Measurements from ENCODE around the gene TRAM2. TPM values are rescaled to one million over a fixed set of nuclear protein-coding genes. Genes with fewer than 3 reads are reported as not detected.

Gene TRAM2
- total RNA-seq, 1 donor, result 196 TPM

- no peak for TF ChIP-seq CTCF (IDR thresholded peaks at IDR 0.05; ENCODE audit: insufficient read depth, low read depth, low read length)
- no peak for DNase-seq (ENCODE audit: low read depth)
- H3K4me3 ChIP-seq (ENCODE audit: low read depth, low read length), result no peak overlapping the region
These were observed 77.1 kb downstream of the TRAM2 start for GRCh38 chr6:52499681-52500236.

DNA sequence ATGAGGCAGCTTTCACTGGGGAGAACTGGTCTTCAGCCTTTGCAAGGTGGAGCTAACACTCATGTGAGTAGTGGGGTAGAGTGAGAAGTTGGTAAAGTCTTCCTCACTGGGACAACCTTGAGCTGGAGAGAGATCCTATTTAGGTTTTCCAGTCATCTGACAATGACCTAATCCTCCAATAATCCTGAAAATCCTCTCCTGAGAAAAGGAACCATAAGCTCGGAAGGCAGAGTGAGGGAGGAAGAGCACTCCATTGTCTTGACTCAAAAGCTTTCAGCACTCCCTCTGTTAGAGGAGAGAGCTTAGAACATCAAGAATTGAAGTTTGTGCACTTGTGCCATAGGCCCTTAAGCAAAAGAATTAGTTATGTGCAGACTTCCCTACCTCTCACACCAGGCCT is 77.8 kb downstream of the TRAM2 start:
- H3K4me3 ChIP-seq (ENCODE audit: low read depth, low read length), result no peak overlapping the region
- TF ChIP-seq CTCF (IDR thresholded peaks at IDR 0.05; ENCODE audit: insufficient read depth, low read depth, low read length), result no peak
- DNase-seq (ENCODE audit: low read depth), result peak; percentile 71

GRCh38 chr6:52498538-52499017 is 78.3 kb downstream of the TRAM2 start:
- no peak for DNase-seq (ENCODE audit: low read depth)
- H3K4me3 ChIP-seq (ENCODE audit: low read depth, low read length), result no peak overlapping the region
- TF ChIP-seq CTCF (IDR thresholded peaks at IDR 0.05; ENCODE audit: insufficient read depth, low read depth, low read length), result no peak

DNA sequence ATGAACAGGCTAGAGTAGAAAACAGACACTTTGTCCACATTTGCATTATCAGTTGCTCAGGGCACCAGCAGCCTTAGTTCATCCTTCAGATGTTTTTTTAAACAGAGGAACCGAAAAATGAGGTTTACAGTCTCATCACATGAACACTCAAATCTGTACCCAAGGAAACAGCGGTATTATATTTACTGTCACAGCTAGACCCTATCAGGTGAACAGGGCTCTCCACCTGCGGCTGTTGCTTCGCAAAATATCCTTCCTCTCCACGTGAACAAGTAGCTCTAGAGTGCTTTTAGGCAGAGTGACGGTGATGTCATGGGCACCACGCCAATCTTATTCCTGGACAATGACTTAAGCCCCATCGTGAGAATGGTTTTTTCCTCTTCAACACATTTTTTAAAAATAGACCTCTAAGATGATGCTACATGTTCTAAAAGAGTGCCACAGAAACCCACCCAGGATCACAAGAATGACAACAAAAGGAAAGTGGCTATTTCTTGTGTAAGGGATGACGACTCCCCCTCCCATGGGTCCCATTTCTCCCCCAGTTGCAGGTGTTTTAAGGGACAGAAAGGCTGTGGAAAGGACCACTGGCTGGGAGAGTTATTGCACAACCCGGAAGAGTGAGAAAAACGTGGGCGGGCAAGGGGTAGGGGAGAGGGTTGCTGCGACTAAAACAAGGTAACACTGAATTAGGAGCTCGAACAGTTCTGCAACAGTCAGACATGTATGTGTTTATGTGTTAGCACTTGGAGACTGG is 79.0 kb downstream of the TRAM2 start:
- H3K4me3 ChIP-seq (ENCODE audit: low read depth, low read length), result no peak overlapping the region
- DNase-seq (ENCODE audit: low read depth), result no peak
- TF ChIP-seq CTCF (IDR thresholded peaks at IDR 0.05; ENCODE audit: insufficient read depth, low read depth, low read length), result no peak

- no peak overlapping the region for H3K4me3 ChIP-seq (ENCODE audit: low read depth, low read length)
- DNase-seq (ENCODE audit: low read depth), result no peak
- TF ChIP-seq CTCF (IDR thresholded peaks at IDR 0.05; ENCODE audit: insufficient read depth, low read depth, low read length), result no peak
These were observed 80.2 kb downstream of the TRAM2 start for GRCh38 chr6:52496631-52497030.

DNA sequence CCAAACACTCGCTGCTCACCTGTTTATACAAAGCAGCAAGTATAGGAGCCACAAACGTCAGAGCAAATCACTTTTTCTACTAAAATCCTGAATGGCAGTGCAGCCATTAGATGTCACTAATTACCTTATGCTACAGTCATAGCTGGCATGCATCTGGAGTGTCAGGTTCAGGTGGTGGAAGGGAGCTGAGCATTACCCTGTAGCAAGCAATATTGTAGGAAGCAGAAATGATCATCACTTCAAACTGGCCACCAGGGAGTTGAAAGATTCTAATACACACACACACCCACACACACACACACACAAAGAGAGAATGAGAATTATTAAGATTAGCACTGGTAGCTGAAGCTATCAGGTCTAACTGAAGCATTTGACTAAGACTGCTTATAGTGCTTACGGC is 80.9 kb downstream of the TRAM2 start:
- no peak for TF ChIP-seq CTCF (IDR thresholded peaks at IDR 0.05; ENCODE audit: insufficient read depth, low read depth, low read length)
- no peak for DNase-seq (ENCODE audit: low read depth)

More for the DNA sequence above, 80.9 kb downstream of the TRAM2 start:
- H3K4me3 ChIP-seq (ENCODE audit: low read depth, low read length), result no peak overlapping the region

All from fibroblast of villous mesenchyme (primary cell).